ENCODE results near the gene GRB10. TPM values are rescaled to one million over a fixed set of nuclear protein-coding genes. Genes with fewer than 3 reads are reported as not detected.

The GRB10 gene
- total RNA-seq, 4 donors from 2014 or later, result 40.4 to 88.6 (median 61.1) TPM

DNA sequence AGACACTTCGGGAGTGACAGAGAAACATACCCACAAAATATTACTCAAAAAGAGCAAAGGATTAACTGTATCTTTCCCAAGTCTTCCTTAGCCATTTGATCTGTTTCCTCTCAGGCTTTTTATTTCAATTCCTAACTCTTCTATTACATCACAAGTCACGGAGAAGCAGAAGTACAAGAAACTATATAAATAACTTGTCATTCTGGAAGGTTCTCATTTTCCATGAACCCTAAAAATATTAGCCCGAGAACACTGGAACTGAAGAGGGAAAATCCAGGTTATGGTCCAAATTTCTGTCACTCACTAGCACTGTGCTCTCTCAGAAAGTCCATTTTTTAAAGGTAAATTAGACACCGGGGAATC lies 98.0 kb downstream of the GRB10 start:
- H3K4me1 ChIP-seq, result peaks cover 60 to 69% of the 10 kb centered on the region in 2 donors
- intact Hi-C loops (cut with DNase I; ENCODE audit: low total_unique reads) (loop anchor here (5.0 to 10.0 kb wide), 2 partner anchors 108 to 390 kb away; no protein-coding TSS in a partner anchor), in situ Hi-C loops (cut with MboI; ENCODE audit: low sequenced_read_pairs in 4 of 4) (loop anchor here in 3 of 4 donors (10.0 to 25.0 kb wide), 3 partner anchors 222 to 480 kb away; partner anchors contain the start of gene FIGNL1 (in 2 of the 3))

DNA sequence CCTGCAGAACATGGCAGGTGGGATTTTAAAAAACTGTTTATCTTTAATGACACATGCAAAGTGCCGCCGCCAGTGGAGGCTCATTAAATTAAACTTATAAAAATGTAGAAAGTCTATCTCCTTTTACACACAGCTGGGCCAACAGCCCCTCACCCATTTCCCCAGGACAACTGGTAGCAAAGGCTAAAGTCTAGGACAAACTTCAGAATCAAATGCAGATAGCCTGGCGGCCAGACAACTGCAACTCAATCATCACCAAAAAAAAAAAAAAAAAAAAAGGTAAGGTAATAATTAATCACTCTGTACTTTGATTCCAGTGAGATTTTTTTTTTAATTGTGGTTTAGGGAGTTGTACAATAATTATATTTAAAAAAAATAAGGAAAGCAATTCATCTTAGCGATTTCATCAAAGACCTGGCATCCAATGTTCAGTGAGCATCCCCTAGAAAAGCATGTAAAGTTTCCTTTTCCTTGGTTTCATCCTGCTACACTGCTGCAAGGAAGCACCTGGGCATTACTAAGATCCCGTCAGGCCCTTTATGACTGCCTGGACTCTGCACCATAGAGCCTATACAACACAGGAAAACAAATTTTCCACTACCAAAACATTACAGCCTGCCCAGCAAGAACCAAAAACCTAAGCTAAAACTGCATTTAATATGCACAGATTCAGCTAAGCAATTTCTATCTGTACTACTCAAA lies 98.5 kb downstream of the GRB10 start:
- no peak for DNase-seq
- TF ChIP-seq, protein P1, sequence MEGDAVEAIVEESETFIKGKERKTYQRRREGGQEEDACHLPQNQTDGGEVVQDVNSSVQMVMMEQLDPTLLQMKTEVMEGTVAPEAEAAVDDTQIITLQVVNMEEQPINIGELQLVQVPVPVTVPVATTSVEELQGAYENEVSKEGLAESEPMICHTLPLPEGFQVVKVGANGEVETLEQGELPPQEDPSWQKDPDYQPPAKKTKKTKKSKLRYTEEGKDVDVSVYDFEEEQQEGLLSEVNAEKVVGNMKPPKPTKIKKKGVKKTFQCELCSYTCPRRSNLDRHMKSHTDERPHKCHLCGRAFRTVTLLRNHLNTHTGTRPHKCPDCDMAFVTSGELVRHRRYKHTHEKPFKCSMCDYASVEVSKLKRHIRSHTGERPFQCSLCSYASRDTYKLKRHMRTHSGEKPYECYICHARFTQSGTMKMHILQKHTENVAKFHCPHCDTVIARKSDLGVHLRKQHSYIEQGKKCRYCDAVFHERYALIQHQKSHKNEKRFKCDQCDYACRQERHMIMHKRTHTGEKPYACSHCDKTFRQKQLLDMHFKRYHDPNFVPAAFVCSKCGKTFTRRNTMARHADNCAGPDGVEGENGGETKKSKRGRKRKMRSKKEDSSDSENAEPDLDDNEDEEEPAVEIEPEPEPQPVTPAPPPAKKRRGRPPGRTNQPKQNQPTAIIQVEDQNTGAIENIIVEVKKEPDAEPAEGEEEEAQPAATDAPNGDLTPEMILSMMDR (IDR thresholded peaks at IDR 0.05 in 4 of 5, conservative IDR thresholded peaks at IDR 0.05 in 1 of 5), result no peak
- H3K9me3 ChIP-seq, result no peaks in the 10 kb centered on the region
- H3K4me3 ChIP-seq, result no peak overlapping the region
- intact Hi-C loops (cut with DNase I; ENCODE audit: low total_unique reads), result loop anchor here (10.0 kb wide), 1 partner anchor 391 kb away; no protein-coding TSS in a partner anchor
- H3K36me3 ChIP-seq, result no peaks in the 10 kb centered on the region
- H3K27me3 ChIP-seq, result no peaks in the 10 kb centered on the region
- peaks cover 65 to 73% of the 10 kb centered on the region in 2 donors for H3K4me1 ChIP-seq
- ATAC-seq, result no peak
- H3K27ac ChIP-seq, result peak overlapping the region in 3 of 4 donors; percentile 14 to 75 (median 43)
- in situ Hi-C loops (cut with MboI; ENCODE audit: low sequenced_read_pairs in 4 of 4), result loop anchor here in 3 of 4 donors (10.0 to 25.0 kb wide), 3 partner anchors 222 to 479 kb away; partner anchors contain the start of gene FIGNL1 (in 2 of the 3)

More for the DNA sequence above, 98.0 kb downstream of the GRB10 start:
- no peak for TF ChIP-seq POLR2A (IDR thresholded peaks at IDR 0.05)
- TF ChIP-seq, protein P1 (IDR thresholded peaks at IDR 0.05 in 4 of 5, conservative IDR thresholded peaks at IDR 0.05 in 1 of 5), result no peak
- H3K9me3 ChIP-seq, result no peaks in the 10 kb centered on the region
- DNase-seq, result no peak
- no peaks in the 10 kb centered on the region for H3K27me3 ChIP-seq
- H3K4me3 ChIP-seq, result no peak overlapping the region
- ATAC-seq, result no peak
- H3K36me3 ChIP-seq, result no peaks in the 10 kb centered on the region
- H3K27ac ChIP-seq, result peak overlapping the region; percentile 14 to 84 (median 59)

DNA sequence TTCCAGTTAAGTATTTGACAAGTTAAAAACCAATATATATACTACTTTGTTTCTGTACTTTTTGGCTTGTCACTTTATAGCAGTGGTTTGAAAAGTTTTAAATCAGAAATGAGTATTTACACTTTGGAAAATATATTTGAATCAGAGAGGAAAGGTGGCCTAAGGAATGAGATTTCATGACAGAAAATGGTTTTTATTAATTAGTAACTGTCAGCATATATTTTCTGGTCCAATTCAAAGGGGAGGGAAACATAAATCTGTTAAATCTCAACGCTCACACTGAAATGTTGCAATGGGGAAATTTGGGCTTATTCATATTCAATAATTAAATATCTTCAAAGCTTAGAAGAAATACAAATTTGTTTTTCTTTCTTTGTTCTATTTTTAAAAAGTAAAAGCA lies 100.1 kb downstream of the GRB10 start:
- no peaks in the 10 kb centered on the region for H3K36me3 ChIP-seq
- H3K9me3 ChIP-seq, result no peaks in the 10 kb centered on the region
- no peaks in the 10 kb centered on the region for H3K27me3 ChIP-seq
- ATAC-seq (no peak), DNase-seq (no peak)
- in situ Hi-C loops (cut with MboI; ENCODE audit: low sequenced_read_pairs in 4 of 4), result loop anchor here in 3 of 4 donors (10.0 to 25.0 kb wide), 3 partner anchors 220 to 478 kb away; partner anchors contain the start of gene FIGNL1 (in 2 of the 3)
- no peak for TF ChIP-seq POLR2A (IDR thresholded peaks at IDR 0.05)
- TF ChIP-seq, protein P1 (IDR thresholded peaks at IDR 0.05 in 4 of 5, conservative IDR thresholded peaks at IDR 0.05 in 1 of 5), result no peak
- peak overlapping the region in 2 of 4 donors; percentile 89 to 97 for H3K27ac ChIP-seq
- intact Hi-C loops (cut with DNase I; ENCODE audit: low total_unique reads), result loop anchor here (10.0 kb wide), 1 partner anchor 392 kb away; no protein-coding TSS in a partner anchor
- H3K4me3 ChIP-seq, result no peak overlapping the region
- peaks cover 72 to 79% of the 10 kb centered on the region in 2 donors for H3K4me1 ChIP-seq

DNA sequence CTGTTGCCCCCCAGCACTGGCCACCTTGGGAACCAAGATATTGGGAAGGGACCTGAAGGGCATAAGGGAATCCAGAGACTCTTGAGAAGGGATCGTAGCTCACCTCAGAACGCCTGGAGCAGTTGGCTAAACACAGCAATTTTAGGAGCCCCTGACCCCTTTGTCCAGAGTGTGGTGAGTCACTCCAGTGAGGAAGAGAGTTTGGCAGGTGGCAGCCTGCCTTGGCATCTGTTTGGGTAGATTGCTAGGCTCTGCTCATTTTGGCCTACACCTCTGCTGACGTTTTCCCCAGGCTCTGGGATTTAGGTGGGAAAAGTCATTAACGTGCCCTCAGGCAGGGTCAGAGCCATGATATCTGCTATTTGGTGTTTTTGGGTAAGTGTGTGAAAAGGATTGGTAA lies 100.6 kb downstream of the GRB10 start:
- intact Hi-C loops (cut with DNase I; ENCODE audit: low total_unique reads) (loop anchor here (10.0 kb wide), 1 partner anchor 393 kb away; no protein-coding TSS in a partner anchor), in situ Hi-C loops (cut with MboI; ENCODE audit: low sequenced_read_pairs in 4 of 4) (loop anchor here in 3 of 4 donors (10.0 to 25.0 kb wide), 3 partner anchors 220 to 477 kb away; partner anchors contain the start of gene FIGNL1 (in 2 of the 3))
- Histone ChIP-seq H3K27ac (peak overlapping the region in 2 of 4 donors; percentile 89 to 97), H3K36me3 (no peaks in the 10 kb centered on the region), H3K4me1 (peaks cover 72 to 78% of the 10 kb centered on the region in 2 donors), H3K4me3 (no peak overlapping the region), H3K9me3 (no peaks in the 10 kb centered on the region), H3K27me3 (no peaks in the 10 kb centered on the region)
- TF ChIP-seq, protein P1 (IDR thresholded peaks at IDR 0.05 in 4 of 5, conservative IDR thresholded peaks at IDR 0.05 in 1 of 5), result no peak
- no peak for TF ChIP-seq POLR2A (IDR thresholded peaks at IDR 0.05)
- no peak for ATAC-seq
- DNase-seq, result no peak
